Adrenal gland (tissue), 5 donors: ENCODE measurements around the gene UBE4B.

Source experiments
- CTCF ChIP-seq, 6 experiments: fragments of 450-650 bp in 4 of 6; fragments of 200-600 bp in 2 of 6; sonication (generic) in 1 of 6; IDR thresholded peaks; 1 replicate in 5 of 6; 2 replicates in 1 of 6; pipeline versions ENCODE4 v1.5.1 to v1.8.0; 2016 to 2021; ENCODE audit warnings: antibody characterized with exemption in 6 of 6, mild to moderate bottlenecking in 2 of 6, moderate library complexity in 1 of 6
- POLR2A ChIP-seq, 2 donors: fragments of 450-650 bp; IDR thresholded peaks; one replicate each; pipeline ENCODE4 v1.6.1; 2017; ENCODE audit warnings: antibody characterized with exemption in 2 of 2, mild to moderate bottlenecking in 2 of 2, moderate library complexity in 1 of 2
- donor health status: DM: no; HTN: no; CAD: no.

GRCh38 chr1:10187026-10187334, 154.2 kb downstream of the UBE4B start:
- TF ChIP-seq CTCF (IDR thresholded peaks at IDR 0.05) (no peak), POLR2A (IDR thresholded peaks at IDR 0.05) (no peak)
